ENCODE data around the gene VKORC1.

DNA sequence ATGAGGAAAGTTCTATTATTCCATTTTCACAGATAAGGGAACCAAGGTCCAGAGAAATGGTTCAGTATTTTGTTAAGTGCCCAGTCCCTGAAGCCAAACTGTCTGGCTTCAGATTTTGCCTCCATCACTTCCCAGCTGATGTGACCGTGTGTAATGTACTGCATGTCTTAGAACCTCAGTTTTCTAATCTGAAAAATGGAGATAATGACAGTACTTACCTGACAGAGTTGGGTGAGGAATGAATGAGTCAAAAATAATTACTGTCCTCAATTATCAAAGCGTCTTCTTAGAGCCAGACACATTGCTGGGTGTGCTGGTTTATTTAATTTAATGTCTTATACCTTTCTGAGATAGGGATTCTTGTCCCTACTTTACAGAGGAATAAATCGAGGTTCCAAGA, 27.3 kb downstream of the VKORC1 start:
- TF ChIP-seq CTCF (IDR thresholded peaks at IDR 0.05 in 2 of 3, conservative IDR thresholded peaks at IDR 0.05 in 1 of 3; ENCODE audit: borderline replicate concordance in 1 of 3, insufficient read depth in 1 of 3, low read depth in 2 of 3, low read length in 2 of 3) (no peak), ZBTB33 (IDR thresholded peaks at IDR 0.05; ENCODE audit: extremely low read depth, insufficient replicate concordance, low read length) (no peak), EZH2 (IDR thresholded peaks at IDR 0.05) (no peak), YY1 (IDR thresholded peaks at IDR 0.05; ENCODE audit: extremely low read depth, insufficient replicate concordance, low read depth, low read length) (no peak), ZNF274 (IDR thresholded peaks at IDR 0.05; ENCODE audit: low read depth, low read length) (no peak), POLR2AphosphoS5 (IDR thresholded peaks at IDR 0.05; ENCODE audit: low read depth, low read length) (no peak), SIN3A (IDR thresholded peaks at IDR 0.05; ENCODE audit: low read depth) (no peak)
- TF ChIP-seq, protein P1, sequence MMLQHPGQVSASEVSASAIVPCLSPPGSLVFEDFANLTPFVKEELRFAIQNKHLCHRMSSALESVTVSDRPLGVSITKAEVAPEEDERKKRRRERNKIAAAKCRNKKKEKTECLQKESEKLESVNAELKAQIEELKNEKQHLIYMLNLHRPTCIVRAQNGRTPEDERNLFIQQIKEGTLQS (IDR thresholded peaks at IDR 0.05) = no peak

All from HCT116 (cell line).